Activated naive CD4-positive, alpha-beta T cell treated with anti-CD3 and anti-CD28 coated beads for 36 hours (primary cell): ENCODE measurements around the gene DNAAF8. TPM values are rescaled to one million over a fixed set of nuclear protein-coding genes. Genes with fewer than 3 reads are reported as not detected.
A peak's percentile ranks its signal among the peaks of the same experiment; 100 is the strongest.

Source experiments
- CTCF ChIA-PET: fragments of 350-600 bp; sonication (Branson Sonifier 250); formaldehyde crosslinking; loops from one replicate; lab custom pipeline; 2021; ENCODE audit warnings: antibody characterized with exemption; lab: Charles Lee
- DNase-seq: peaks from one replicate; pipeline ENCODE4 v3.0.0-alpha.2; 2020
- H3K27ac Mint-ChIP-seq: one replicate; pipeline ENCODE4 v1.8.0; 2021; ENCODE audit warnings: mild to moderate bottlenecking, mixed read lengths
- H3K27me3 Mint-ChIP-seq: one replicate; pipeline ENCODE4 v1.8.0; 2021; ENCODE audit warnings: low read depth, mixed read lengths
- H3K36me3 Mint-ChIP-seq: one replicate; pipeline ENCODE4 v1.8.0; 2021; ENCODE audit warnings: low read depth, mixed read lengths
- H3K4me1 Mint-ChIP-seq: one replicate; pipeline ENCODE4 v1.8.0; 2021; ENCODE audit warnings: low read depth, mixed read lengths
- H3K4me3 Mint-ChIP-seq: one replicate; pipeline ENCODE4 v1.8.0; 2021; ENCODE audit warnings: mild to moderate bottlenecking, moderate library complexity, mixed read lengths
- H3K9me3 Mint-ChIP-seq: one replicate; pipeline ENCODE4 v1.8.0; 2021; ENCODE audit warnings: mixed read lengths
- intact Hi-C: fragments of 100-400 bp; cut with micrococcal nuclease; formaldehyde crosslinking; loops from one replicate; pipeline ENCODE4 v1.15.1; 2023
- total RNA-seq, 2 experiments: library from RNA; stranded (reverse); gene quantifications; one replicate each; pipeline ENCODE4 v1.2.3, GENCODE V29; 2021

DNAAF8 gene
- under 1 TPM in 1 of 2 experiments, not detected in 1; 0.07 TPM for total RNA-seq

DNA sequence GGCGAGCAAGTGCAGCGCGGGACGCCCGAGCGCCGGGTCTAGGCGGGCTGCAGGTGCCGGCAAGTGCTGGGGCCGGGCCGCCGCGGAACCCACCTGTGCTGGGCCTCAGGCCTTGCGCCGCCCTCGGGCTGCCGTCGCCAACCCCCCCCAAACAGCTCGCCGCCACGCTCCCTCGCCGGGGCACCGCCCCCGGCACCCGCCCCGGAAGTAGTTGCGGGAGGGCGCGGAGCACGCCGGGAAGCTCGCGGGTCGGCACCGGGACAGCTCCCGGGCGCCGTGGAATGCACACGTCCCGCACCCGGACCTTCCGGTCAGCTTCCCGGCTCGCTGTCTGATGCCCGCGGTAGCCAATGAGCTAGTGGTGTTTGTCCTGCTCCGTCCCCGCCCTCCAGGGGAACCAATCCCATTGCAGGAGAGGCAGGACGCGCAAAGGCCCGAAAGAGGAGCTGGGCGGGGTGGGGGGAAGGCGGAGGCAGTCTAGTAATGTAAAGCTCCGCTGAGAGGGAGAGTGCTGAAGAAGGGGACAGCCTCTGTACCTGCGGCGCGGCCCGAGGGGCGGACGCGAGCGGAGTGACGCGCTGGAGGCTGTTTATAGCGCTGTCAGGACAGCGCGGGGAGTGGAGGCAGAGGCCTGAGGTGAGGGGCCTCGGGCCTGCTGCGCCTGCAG lies at the start of gene DNAAF8, which contains the start of gene ANKS3:
Gene DNAAF8, plus strand, starts transcription at position 475 of the 667 bp plus-strand sequence. CDS start 1,978 bp downstream, outside the sequence.
Gene ANKS3, minus strand, starts transcription at position 209 of the 667 bp plus-strand sequence. CDS start 4,122 bp downstream, outside the sequence.
- Mint-ChIP-seq H3K27ac (peak within 1 kb of the TSS; percentile 46), H3K9me3 (no peaks in the 10 kb centered on the region), H3K4me3 (peak within 1 kb of the TSS; percentile 87), H3K36me3 (no peaks in the 10 kb centered on the region), H3K27me3 (no peaks in the 10 kb centered on the region), H3K4me1 (peaks cover 16% of the 10 kb centered on the region)
- CTCF ChIA-PET: interaction anchor here (0.5 to 1.2 kb wide), 6 partner anchors 24 to 461 kb away, joined by 3 to 4 read pairs (median 3); partner anchors contain the start of genes MGRN1 and TFAP4
- intact Hi-C loops: loop anchor here (1.0 kb wide), 5 partner anchors 33 to 224 kb away; partner anchors contain the start of genes GLYR1, ROGDI, SEC14L5 and UBN1
- peak; percentile 75 for DNase-seq

DNA sequence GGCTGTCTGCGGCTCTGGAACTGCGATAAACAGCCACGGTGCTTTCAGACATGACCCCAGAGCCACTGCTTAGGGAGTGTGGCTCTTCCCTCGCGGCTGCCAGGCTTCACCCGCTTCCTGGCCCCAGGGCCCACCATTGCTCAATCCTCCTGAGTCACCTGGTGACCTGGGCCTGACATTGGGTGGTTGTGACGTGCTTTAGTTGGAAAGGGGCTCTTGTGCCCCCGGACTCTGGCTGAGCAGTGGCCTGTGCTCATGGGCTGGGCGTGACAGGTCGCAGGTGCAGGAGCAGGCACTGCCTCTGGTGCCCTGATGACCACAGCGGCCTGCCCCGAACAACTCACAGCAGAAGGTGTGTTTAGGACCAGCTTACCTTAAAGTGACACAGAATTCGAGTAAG lies 49.6 kb upstream of the DNAAF8 start:
- peaks cover 4% of the 10 kb centered on the region for H3K4me1 Mint-ChIP-seq
- H3K27me3 Mint-ChIP-seq: no peaks in the 10 kb centered on the region
- H3K27ac Mint-ChIP-seq: no peak overlapping the region
- no peak overlapping the region for H3K4me3 Mint-ChIP-seq
- DNase-seq: no peak
- intact Hi-C loops: no loop called here
- CTCF ChIA-PET: no interaction called here
- no peaks in the 10 kb centered on the region for H3K9me3 Mint-ChIP-seq
- peaks cover 2% of the 10 kb centered on the region for H3K36me3 Mint-ChIP-seq

GRCh38 chr16:4685292-4685691 lies 49.0 kb upstream of the DNAAF8 start:
- H3K27ac Mint-ChIP-seq: no peak overlapping the region
- H3K9me3 Mint-ChIP-seq: no peaks in the 10 kb centered on the region
- peaks cover 2% of the 10 kb centered on the region for H3K36me3 Mint-ChIP-seq
- intact Hi-C loops: no loop called here
- DNase-seq: no peak
- CTCF ChIA-PET: no interaction called here
- H3K4me1 Mint-ChIP-seq: peaks cover 4% of the 10 kb centered on the region
- no peak overlapping the region for H3K4me3 Mint-ChIP-seq
- no peaks in the 10 kb centered on the region for H3K27me3 Mint-ChIP-seq

- CTCF ChIA-PET: no interaction called here
- DNase-seq: no peak
- Mint-ChIP-seq H3K9me3 (no peaks in the 10 kb centered on the region), H3K27me3 (no peaks in the 10 kb centered on the region), H3K27ac (no peak overlapping the region), H3K36me3 (peaks cover 2% of the 10 kb centered on the region), H3K4me3 (no peak overlapping the region), H3K4me1 (peaks cover 4% of the 10 kb centered on the region)
- intact Hi-C loops: no loop called here
These were observed 48.4 kb upstream of the DNAAF8 start for GRCh38 chr16:4685776-4686496.

DNA sequence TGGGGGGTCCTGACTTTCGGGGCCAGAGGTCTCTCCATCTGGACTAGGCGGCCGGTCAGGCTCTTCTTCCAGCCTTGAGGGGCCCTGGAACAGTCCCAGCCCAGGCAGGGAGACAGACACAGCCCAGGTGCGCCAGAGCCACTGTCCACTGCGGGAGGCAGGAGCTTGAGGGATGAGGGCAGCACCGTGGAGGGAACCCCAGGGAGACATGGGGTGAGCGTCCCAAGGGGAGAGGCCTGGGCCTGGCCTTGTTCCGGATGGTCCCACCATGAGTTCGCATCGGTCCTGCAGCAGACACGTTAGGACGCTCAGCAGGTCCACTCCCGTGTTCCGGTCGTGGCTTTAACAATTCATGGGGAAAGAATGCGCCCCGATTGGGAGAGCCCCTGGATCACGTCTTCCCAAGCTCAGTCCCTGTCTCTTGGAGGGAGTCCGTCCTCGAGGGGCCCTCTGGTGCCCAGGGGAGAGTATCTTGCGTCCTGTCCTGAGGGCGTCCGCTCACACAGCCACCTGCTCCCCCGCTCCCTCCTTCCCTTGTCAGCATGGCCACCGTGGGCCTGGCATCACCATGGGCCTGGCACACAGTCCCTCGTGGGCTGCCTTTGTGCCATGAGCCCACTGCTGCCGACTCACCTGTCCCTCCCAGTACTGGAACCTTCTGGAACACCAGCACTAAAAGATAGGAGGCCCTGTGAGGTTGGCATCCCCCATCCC lies 47.7 kb upstream of the DNAAF8 start:
- H3K9me3 Mint-ChIP-seq: no peaks in the 10 kb centered on the region
- DNase-seq: no peak
- CTCF ChIA-PET: no interaction called here
- no peak overlapping the region for H3K27ac Mint-ChIP-seq
- peaks cover 1% of the 10 kb centered on the region for H3K36me3 Mint-ChIP-seq
- H3K4me3 Mint-ChIP-seq: no peak overlapping the region
- peaks cover 2% of the 10 kb centered on the region for H3K4me1 Mint-ChIP-seq
- no peaks in the 10 kb centered on the region for H3K27me3 Mint-ChIP-seq
- intact Hi-C loops: no loop called here

- Mint-ChIP-seq H3K27ac (no peak overlapping the region), H3K9me3 (no peaks in the 10 kb centered on the region), H3K4me3 (no peak overlapping the region), H3K27me3 (no peaks in the 10 kb centered on the region), H3K4me1 (peaks cover 2% of the 10 kb centered on the region), H3K36me3 (no peaks in the 10 kb centered on the region)
- intact Hi-C loops: no loop called here
- DNase-seq: no peak
- CTCF ChIA-PET: interaction anchor here (0.6 kb wide), 1 partner anchor 15 kb away, joined by 3 read pairs; no protein-coding TSS in a partner anchor
These were observed 46.9 kb upstream of the DNAAF8 start for GRCh38 chr16:4687416-4687815.

DNA sequence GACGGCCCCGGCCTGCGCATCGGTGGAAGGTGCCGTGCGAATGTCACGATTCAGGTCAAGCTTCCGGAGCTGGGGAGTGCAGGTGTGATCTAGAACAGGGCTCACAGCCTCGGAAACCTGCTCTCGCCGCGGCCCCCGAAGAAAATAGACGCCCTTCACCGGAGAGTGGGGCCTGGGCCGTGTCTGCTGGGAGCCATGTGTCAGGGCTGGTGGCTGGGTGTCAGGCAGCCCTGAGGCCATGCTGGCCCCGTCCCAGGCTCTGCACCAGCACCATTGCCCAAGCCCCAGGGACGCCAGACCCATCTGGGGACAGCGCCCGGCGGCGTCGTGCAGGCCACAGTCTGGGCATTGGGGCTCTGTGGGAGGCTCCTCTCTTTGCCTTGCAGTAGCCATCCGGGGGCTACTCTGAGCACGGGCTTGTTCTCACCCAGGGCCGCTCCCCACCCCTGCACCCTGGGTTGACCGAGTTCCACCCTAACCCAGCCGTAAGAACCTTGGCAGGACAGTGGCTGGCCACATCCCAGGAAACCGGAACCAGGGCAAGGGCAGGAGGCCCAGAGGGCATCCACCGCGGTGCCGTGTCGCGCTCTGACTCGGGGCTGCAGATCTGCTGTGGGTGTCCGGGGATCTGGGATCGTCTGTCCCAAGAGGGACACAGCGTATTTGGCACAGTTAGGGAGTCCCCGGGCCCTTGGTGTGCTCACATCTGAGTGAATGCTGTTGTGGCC lies 46.2 kb upstream of the DNAAF8 start:
- Mint-ChIP-seq H3K4me3 (no peak overlapping the region), H3K27me3 (no peaks in the 10 kb centered on the region), H3K9me3 (no peaks in the 10 kb centered on the region), H3K27ac (no peak overlapping the region), H3K36me3 (no peaks in the 10 kb centered on the region), H3K4me1 (peaks cover 5% of the 10 kb centered on the region)
- intact Hi-C loops: no loop called here
- DNase-seq: no peak
- CTCF ChIA-PET: no interaction called here

GRCh38 chr16:4688674-4689045 lies 45.7 kb upstream of the DNAAF8 start:
- Mint-ChIP-seq H3K4me3 (no peak overlapping the region), H3K9me3 (no peaks in the 10 kb centered on the region), H3K36me3 (no peaks in the 10 kb centered on the region), H3K27me3 (no peaks in the 10 kb centered on the region), H3K27ac (no peak overlapping the region), H3K4me1 (peaks cover 5% of the 10 kb centered on the region)
- intact Hi-C loops: no loop called here
- no peak for DNase-seq
- CTCF ChIA-PET: no interaction called here

DNA sequence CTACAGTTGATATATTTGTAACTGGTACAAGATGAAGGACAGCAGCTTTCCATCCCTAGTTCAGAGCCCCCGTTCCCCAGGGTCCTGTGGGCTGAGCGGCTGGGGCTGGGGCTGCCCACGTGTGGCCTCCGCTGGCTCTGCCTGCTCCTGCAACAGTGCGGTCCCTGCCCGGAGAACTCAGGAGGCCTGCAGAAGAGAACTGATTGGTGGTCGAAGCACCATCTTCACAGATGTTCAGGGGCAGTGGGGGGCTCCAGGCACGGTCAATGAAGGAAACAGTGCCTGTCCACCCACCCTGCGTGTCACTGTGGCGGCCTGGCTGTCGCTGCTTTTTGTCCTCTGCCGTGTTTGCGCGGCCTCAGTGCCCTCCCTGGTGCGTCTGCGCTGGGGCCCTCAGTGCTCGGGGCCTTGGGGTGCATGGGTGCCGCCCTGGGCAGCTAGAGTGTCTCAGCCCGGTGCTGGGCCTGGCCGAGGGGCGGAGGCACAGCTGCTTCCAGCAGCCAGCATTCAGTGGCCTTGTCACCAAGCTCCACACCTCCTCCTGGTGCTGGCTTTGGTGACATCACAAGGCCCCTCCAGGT lies 45.2 kb upstream of the DNAAF8 start:
- CTCF ChIA-PET: no interaction called here
- H3K9me3 Mint-ChIP-seq: no peaks in the 10 kb centered on the region
- no peak overlapping the region for H3K27ac Mint-ChIP-seq
- peaks cover 5% of the 10 kb centered on the region for H3K4me1 Mint-ChIP-seq
- no peaks in the 10 kb centered on the region for H3K36me3 Mint-ChIP-seq
- no peaks in the 10 kb centered on the region for H3K27me3 Mint-ChIP-seq
- no peak overlapping the region for H3K4me3 Mint-ChIP-seq
- no peak for DNase-seq
- intact Hi-C loops: no loop called here

GRCh38 chr16:4689864-4690704 lies 44.3 kb upstream of the DNAAF8 start:
- peaks cover 10% of the 10 kb centered on the region for H3K4me1 Mint-ChIP-seq
- H3K4me3 Mint-ChIP-seq: no peak overlapping the region
- no peaks in the 10 kb centered on the region for H3K9me3 Mint-ChIP-seq
- CTCF ChIA-PET: no interaction called here
- no peaks in the 10 kb centered on the region for H3K36me3 Mint-ChIP-seq
- H3K27me3 Mint-ChIP-seq: no peaks in the 10 kb centered on the region
- DNase-seq: no peak
- H3K27ac Mint-ChIP-seq: peak overlapping the region; percentile 27
- intact Hi-C loops: loop anchor here (5.0 kb wide), 2 partner anchors 213 to 267 kb away; partner anchors contain the start of genes HMOX2 and SEC14L5
